Measurements from ENCODE around the gene TALDO1. TPM values are rescaled to one million over a fixed set of nuclear protein-coding genes. Genes with fewer than 3 reads are reported as not detected.
"Not testable (repeated sequence)": the region's sequence is repeated elsewhere in the genome, so short reads cannot be mapped to it uniquely, and the experiment has no call there.

TALDO1 gene
- total RNA-seq, 1 experiment from 2014 or later, result 137 TPM

GRCh38 chr11:728901-729491 is 18.3 kb upstream of the TALDO1 start:
- BruUV-seq (replicated peaks), result no TSS peak
- CTCF ChIA-PET, result interaction anchor here (0.6 to 3.3 kb wide), 6 partner anchors 16 to 175 kb away, joined by 3 to 22 read pairs (median 4); partner anchors contain the start of genes TALDO1 and TMEM80
- POLR2A ChIA-PET, result interaction anchor here (0.6 to 7.1 kb wide), 9 partner anchors 16 to 48 kb away, joined by 3 to 96 read pairs (median 7); partner anchors contain the start of genes DEAF1, EPS8L2, GATD1 and TALDO1
- H3K4me1 Mint-ChIP-seq (ENCODE audit: insufficient read depth, unreplicated experiment), result peaks cover 12% of the 10 kb centered on the region
- intact Hi-C loops (cut with micrococcal nuclease), result loop anchor here (1.0 to 10.0 kb wide), 4 partner anchors 18 to 164 kb away; partner anchors contain the start of genes LMNTD2, RASSF7 and TALDO1
- TF ChIP-seq, protein P1, sequence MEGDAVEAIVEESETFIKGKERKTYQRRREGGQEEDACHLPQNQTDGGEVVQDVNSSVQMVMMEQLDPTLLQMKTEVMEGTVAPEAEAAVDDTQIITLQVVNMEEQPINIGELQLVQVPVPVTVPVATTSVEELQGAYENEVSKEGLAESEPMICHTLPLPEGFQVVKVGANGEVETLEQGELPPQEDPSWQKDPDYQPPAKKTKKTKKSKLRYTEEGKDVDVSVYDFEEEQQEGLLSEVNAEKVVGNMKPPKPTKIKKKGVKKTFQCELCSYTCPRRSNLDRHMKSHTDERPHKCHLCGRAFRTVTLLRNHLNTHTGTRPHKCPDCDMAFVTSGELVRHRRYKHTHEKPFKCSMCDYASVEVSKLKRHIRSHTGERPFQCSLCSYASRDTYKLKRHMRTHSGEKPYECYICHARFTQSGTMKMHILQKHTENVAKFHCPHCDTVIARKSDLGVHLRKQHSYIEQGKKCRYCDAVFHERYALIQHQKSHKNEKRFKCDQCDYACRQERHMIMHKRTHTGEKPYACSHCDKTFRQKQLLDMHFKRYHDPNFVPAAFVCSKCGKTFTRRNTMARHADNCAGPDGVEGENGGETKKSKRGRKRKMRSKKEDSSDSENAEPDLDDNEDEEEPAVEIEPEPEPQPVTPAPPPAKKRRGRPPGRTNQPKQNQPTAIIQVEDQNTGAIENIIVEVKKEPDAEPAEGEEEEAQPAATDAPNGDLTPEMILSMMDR (IDR thresholded peaks at IDR 0.05; ENCODE audit: unreplicated experiment), result no peak
- H3K27me3 Mint-ChIP-seq (ENCODE audit: insufficient read depth, unreplicated experiment), result no peaks in the 10 kb centered on the region
- H3K27ac Mint-ChIP-seq (ENCODE audit: low read depth, unreplicated experiment), result no peak overlapping the region
- DNase-seq (ENCODE audit: unreplicated experiment), result no peak
- no peak overlapping the region for H3K4me3 Mint-ChIP-seq (ENCODE audit: unreplicated experiment)
- H3K36me3 Mint-ChIP-seq (ENCODE audit: insufficient read depth, unreplicated experiment), result peaks cover 28% of the 10 kb centered on the region
- no peaks in the 10 kb centered on the region for H3K9me3 Mint-ChIP-seq (ENCODE audit: unreplicated experiment)

GRCh38 chr11:729492-730074 is 17.7 kb upstream of the TALDO1 start:
- no TSS peak for BruUV-seq (replicated peaks)
- POLR2A ChIA-PET, result interaction anchor here (1.4 to 7.1 kb wide), 6 partner anchors 15 to 46 kb away, joined by 4 to 96 read pairs (median 24); partner anchors contain the start of genes DEAF1, EPS8L2, TALDO1 and TMEM80
- peaks cover 23% of the 10 kb centered on the region for H3K36me3 Mint-ChIP-seq (ENCODE audit: insufficient read depth, unreplicated experiment)
- H3K9me3 Mint-ChIP-seq (ENCODE audit: unreplicated experiment), result no peaks in the 10 kb centered on the region
- no peaks in the 10 kb centered on the region for H3K27me3 Mint-ChIP-seq (ENCODE audit: insufficient read depth, unreplicated experiment)
- H3K4me3 Mint-ChIP-seq (ENCODE audit: unreplicated experiment), result no peak overlapping the region
- H3K27ac Mint-ChIP-seq (ENCODE audit: low read depth, unreplicated experiment), result no peak overlapping the region
- peaks cover 12% of the 10 kb centered on the region for H3K4me1 Mint-ChIP-seq (ENCODE audit: insufficient read depth, unreplicated experiment)
- DNase-seq (ENCODE audit: unreplicated experiment), result no peak
- intact Hi-C loops (cut with micrococcal nuclease), result loop anchor here (2.0 to 10.0 kb wide), 3 partner anchors 17 to 165 kb away; partner anchors contain the start of genes LMNTD2, RASSF7 and TALDO1
- TF ChIP-seq, protein P1 (IDR thresholded peaks at IDR 0.05; ENCODE audit: unreplicated experiment), result no peak
- CTCF ChIA-PET, result interaction anchor here (1.1 to 1.8 kb wide), 2 partner anchors 17 to 35 kb away, joined by 7 to 10 read pairs; partner anchors contain the start of gene TALDO1

DNA sequence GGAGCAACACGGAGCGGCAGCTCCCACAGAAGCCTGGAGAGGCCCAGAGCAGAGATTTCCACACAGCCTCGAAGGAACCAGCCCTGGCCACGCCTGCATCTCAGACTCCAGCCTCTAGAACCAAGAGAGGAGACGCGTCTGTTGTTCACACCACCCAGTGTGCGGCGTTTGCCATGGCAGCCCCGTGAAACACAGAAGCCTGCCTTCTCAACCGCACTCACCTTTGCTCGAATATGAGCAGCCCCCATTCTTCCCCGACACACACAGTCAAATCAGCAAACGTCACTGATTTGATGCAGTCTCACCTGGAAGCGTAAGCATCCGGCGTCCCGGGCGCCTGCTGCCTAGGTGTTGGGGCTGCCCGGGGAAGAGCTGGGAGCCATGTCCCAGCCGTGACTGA is 14.2 kb upstream of the TALDO1 start:
- Mint-ChIP-seq H3K4me3 (ENCODE audit: unreplicated experiment) (no peak overlapping the region), H3K36me3 (ENCODE audit: insufficient read depth, unreplicated experiment) (peaks cover 8% of the 10 kb centered on the region), H3K4me1 (ENCODE audit: insufficient read depth, unreplicated experiment) (peaks cover 5% of the 10 kb centered on the region), H3K27ac (ENCODE audit: low read depth, unreplicated experiment) (no peak overlapping the region), H3K9me3 (ENCODE audit: unreplicated experiment) (no peaks in the 10 kb centered on the region), H3K27me3 (ENCODE audit: insufficient read depth, unreplicated experiment) (no peaks in the 10 kb centered on the region)
- DNase-seq (ENCODE audit: unreplicated experiment), result no peak
- no TSS peak for BruUV-seq (replicated peaks)
- TF ChIP-seq, protein P1 (IDR thresholded peaks at IDR 0.05; ENCODE audit: unreplicated experiment), result no peak
- CTCF ChIA-PET, result interaction anchor here (0.6 to 1.2 kb wide), 4 partner anchors 9 to 318 kb away, joined by 3 read pairs; no protein-coding TSS in a partner anchor
- intact Hi-C loops (cut with micrococcal nuclease), result no loop called here
- POLR2A ChIA-PET, result interaction anchor here (1.1 to 1.5 kb wide), 2 partner anchors 15 to 85 kb away, joined by 4 read pairs; partner anchors contain the start of gene TALDO1

- H3K27me3 Mint-ChIP-seq (ENCODE audit: insufficient read depth, unreplicated experiment); H3K9me3 Mint-ChIP-seq (ENCODE audit: unreplicated experiment); H3K36me3 Mint-ChIP-seq (ENCODE audit: insufficient read depth, unreplicated experiment); H3K27ac Mint-ChIP-seq (ENCODE audit: low read depth, unreplicated experiment); POLR2A ChIA-PET; H3K4me3 Mint-ChIP-seq (ENCODE audit: unreplicated experiment); intact Hi-C loops (cut with micrococcal nuclease); DNase-seq (ENCODE audit: unreplicated experiment); BruUV-seq (replicated peaks); CTCF ChIA-PET; H3K4me1 Mint-ChIP-seq (ENCODE audit: insufficient read depth, unreplicated experiment): not testable (repeated sequence)
Measured at GRCh38 chr11:734541-734940, 12.7 kb upstream of the TALDO1 start.

Measured in MCF 10A (cell line).